Upper lobe of right lung (tissue), 1 donor: ENCODE measurements around the gene MYO18A. TPM values are rescaled to one million over a fixed set of nuclear protein-coding genes. Genes with fewer than 3 reads are reported as not detected.
"Not testable (repeated sequence)": the region's sequence is repeated elsewhere in the genome, so short reads cannot be mapped to it uniquely, and the experiment has no call there.

Source experiments
- ATAC-seq: fragments of 200-7000 bp; cut with Tn5 transposase; one replicate; pipeline ENCODE4 v1.9.1; 2020; ENCODE audit warnings: mild to moderate bottlenecking, moderate library complexity
- DNase-seq: peaks from one replicate; pipeline ENCODE4 v3.0.0-alpha.2; 2020
- H3K27ac ChIP-seq: fragments of 200-600 bp; one replicate; pipeline ENCODE4 v1.8.0; 2022
- H3K27me3 ChIP-seq: fragments of 200-600 bp; one replicate; pipeline ENCODE4 v1.8.0; 2022; ENCODE audit warnings: mild to moderate bottlenecking
- H3K36me3 ChIP-seq: fragments of 200-600 bp; one replicate; pipeline ENCODE4 v1.8.0; 2022
- H3K4me1 ChIP-seq: fragments of 200-600 bp; one replicate; pipeline ENCODE4 v1.8.0; 2022
- H3K4me3 ChIP-seq: fragments of 200-600 bp; one replicate; pipeline ENCODE4 v1.8.0; 2022; ENCODE audit warnings: mild to moderate bottlenecking
- H3K9me3 ChIP-seq: fragments of 200-600 bp; one replicate; pipeline ENCODE4 v1.8.0; 2022
- CTCF ChIP-seq: fragments of 200-600 bp; IDR thresholded peaks from one replicate; pipeline ENCODE4 v1.8.0; 2022; ENCODE audit warnings: antibody characterized with exemption
- intact Hi-C: fragments of 100-400 bp; cut with DNase I; formaldehyde crosslinking; loops from one replicate; pipeline ENCODE4 v1.11.0; 2022
- total RNA-seq: library from RNA; stranded (reverse); fragmentation: NEBNext Ultra II Directional; extraction: Animal tissue kit (Norgen Biotek cat#: 25700); gene quantifications from one replicate; pipeline ENCODE4 v1.2.1, GENCODE V29; 2021
- donor health status: DM: no; HTN: yes; CAD: no; lungs with severe emphysema.

Gene MYO18A
- total RNA-seq, 1 donor from 2014 or later = 51.0 TPM

GRCh38 chr17:29172589-29172988 is 7.6 kb downstream of the MYO18A start:
- intact Hi-C loops = no loop called here
- Histone ChIP-seq H3K27me3 (no peaks in the 10 kb centered on the region), H3K4me3 (no peak overlapping the region), H3K9me3 (no peaks in the 10 kb centered on the region), H3K36me3 (no peaks in the 10 kb centered on the region), H3K4me1 (peaks cover 25% of the 10 kb centered on the region), H3K27ac (no peak overlapping the region)
- DNase-seq = no peak
- no peak for TF ChIP-seq CTCF
- ATAC-seq = no peak

- no peak for TF ChIP-seq CTCF
- intact Hi-C loops = no loop called here
- Histone ChIP-seq H3K27ac (no peak overlapping the region), H3K27me3 (no peaks in the 10 kb centered on the region), H3K4me1 (peaks cover 15% of the 10 kb centered on the region), H3K4me3 (no peak overlapping the region), H3K36me3 (peaks cover 8% of the 10 kb centered on the region), H3K9me3 (no peaks in the 10 kb centered on the region)
- DNase-seq (no peak), ATAC-seq (no peak)
Measured at GRCh38 chr17:29170682-29171081, 9.5 kb downstream of the MYO18A start.

GRCh38 chr17:29169806-29170591 is 10.2 kb downstream of the MYO18A start:
- no peaks in the 10 kb centered on the region for H3K27me3 ChIP-seq
- no peaks in the 10 kb centered on the region for H3K9me3 ChIP-seq
- peaks cover 14% of the 10 kb centered on the region for H3K4me1 ChIP-seq
- intact Hi-C loops = no loop called here
- no peak for ATAC-seq
- H3K4me3 ChIP-seq = no peak overlapping the region
- peaks cover 15% of the 10 kb centered on the region for H3K36me3 ChIP-seq
- no peak for DNase-seq
- no peak for TF ChIP-seq CTCF
- no peak overlapping the region for H3K27ac ChIP-seq

- peaks cover 15% of the 10 kb centered on the region for H3K36me3 ChIP-seq
- DNase-seq, H3K4me3 ChIP-seq, intact Hi-C loops, ATAC-seq, H3K27ac ChIP-seq, H3K9me3 ChIP-seq, H3K27me3 ChIP-seq: not testable (repeated sequence)
- H3K4me1 ChIP-seq = peaks cover 14% of the 10 kb centered on the region
Measured at GRCh38 chr17:29168759-29169126, 11.5 kb downstream of the MYO18A start.

GRCh38 chr17:29168079-29168758 is 12.0 kb downstream of the MYO18A start:
- H3K4me3 ChIP-seq = no peak overlapping the region
- H3K27ac ChIP-seq = no peak overlapping the region

More at GRCh38 chr17:29168079-29168758, 12.0 kb downstream of the MYO18A start:
- Histone ChIP-seq H3K27me3 (no peaks in the 10 kb centered on the region), H3K4me1 (peaks cover 14% of the 10 kb centered on the region), H3K9me3 (no peaks in the 10 kb centered on the region), H3K36me3 (peaks cover 15% of the 10 kb centered on the region)
- TF ChIP-seq CTCF = no peak
- peak; percentile 35 for ATAC-seq
- intact Hi-C loops = no loop called here
- DNase-seq = no peak
